Measurements from ENCODE around the gene CPB1.

CPB1 gene

DNA sequence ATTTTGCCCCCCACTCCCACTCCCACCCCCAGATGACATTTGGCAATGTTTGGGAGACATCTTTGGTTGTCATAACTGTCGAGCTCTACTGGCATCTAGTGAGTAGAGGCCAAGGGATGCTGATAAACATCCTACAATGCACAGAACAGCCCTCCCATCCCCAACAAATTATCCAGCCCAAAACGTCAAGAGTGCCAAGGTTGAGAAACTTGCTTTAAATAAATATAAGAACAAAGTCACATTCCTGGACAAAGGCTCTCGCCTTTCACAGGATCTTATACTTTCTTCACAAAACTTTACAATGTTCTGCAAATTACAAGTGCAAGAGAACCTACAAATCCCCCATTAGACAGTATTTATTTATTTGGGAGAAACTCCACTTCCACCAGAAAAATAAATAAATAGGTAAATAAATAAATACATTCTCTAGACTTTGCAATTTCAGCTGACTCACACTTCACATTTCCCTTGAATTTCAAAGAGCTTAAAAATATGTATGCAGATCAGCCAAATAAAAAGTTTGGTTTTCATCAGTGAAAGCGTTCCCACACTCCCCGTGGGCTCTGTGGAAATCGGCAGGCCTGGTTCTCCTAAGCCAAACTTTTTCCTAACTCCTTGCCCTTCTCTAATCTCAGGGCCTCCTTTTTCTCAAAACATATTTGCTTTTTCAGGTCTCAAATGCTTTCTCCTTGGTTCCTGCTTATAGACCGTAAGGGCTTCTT is 24.8 kb downstream of the CPB1 start:
- H3K4me1 ChIP-seq (ENCODE audit: control insufficient read depth in 2 of 2, insufficient read depth in 1 of 2, low read depth in 1 of 2, low read length in 2 of 2): no peaks in the 10 kb centered on the region
- H3K9ac ChIP-seq (ENCODE audit: low read depth, low read length, poor library complexity): no peak overlapping the region
- no peak overlapping the region for H2BK120ac ChIP-seq (ENCODE audit: low read depth, low read length)
- no peaks in the 10 kb centered on the region for H3K36me3 ChIP-seq (replicated peaks in 1 of 2; ENCODE audit: control insufficient read depth in 2 of 2, insufficient read depth in 2 of 2, low read length in 2 of 2)
- H3K23ac ChIP-seq (ENCODE audit: low read depth, low read length, poor library complexity): no peak overlapping the region
- H3K4me2 ChIP-seq (ENCODE audit: insufficient read depth, low read length, poor library complexity, severe bottlenecking): no peak overlapping the region
- no peak overlapping the region for H2AFZ ChIP-seq (ENCODE audit: low read length)
- no peak overlapping the region for H3K18ac ChIP-seq (ENCODE audit: low read length)
- no peak overlapping the region for H4K91ac ChIP-seq (ENCODE audit: low read depth, low read length, poor library complexity)
- H2BK5ac ChIP-seq (ENCODE audit: low read length): no peak overlapping the region
- H2BK12ac ChIP-seq (ENCODE audit: low read length): no peak overlapping the region
- no peak overlapping the region for H3K4ac ChIP-seq (ENCODE audit: low read length)
- H3K79me1 ChIP-seq (ENCODE audit: low read depth, low read length): no peaks in the 10 kb centered on the region
- no peaks in the 10 kb centered on the region for H3K9me3 ChIP-seq (replicated peaks in 1 of 2; ENCODE audit: control insufficient read depth in 2 of 2, insufficient read depth in 1 of 2, low read depth in 1 of 2, low read length in 2 of 2)
- H3K27me3 ChIP-seq (ENCODE audit: control insufficient read depth in 3 of 3, insufficient read depth in 3 of 3, low read depth in 1 of 3, low read length in 3 of 3): no peaks in the 10 kb centered on the region
- WGBS, 2 donors (ENCODE audit: extremely low coverage in 2 of 2, insufficient read length in 2 of 2, insufficient replicate concordance in 1 of 2): no CpG with 5 or more reads among the region's 7 CpGs
- H2AK5ac ChIP-seq (ENCODE audit: low read depth, low read length): no peak overlapping the region
- H3K14ac ChIP-seq (ENCODE audit: low read length): no peak overlapping the region
- H3K4me3 ChIP-seq (ENCODE audit: low read length in 2 of 2): no peak overlapping the region
- DNase-seq (ENCODE audit: low spot score): no peak
- H3K27ac ChIP-seq (replicated peaks; ENCODE audit: low read length): no peak overlapping the region
- no peak overlapping the region for H2BK15ac ChIP-seq (ENCODE audit: low read length)
- no peak overlapping the region for H4K8ac ChIP-seq (ENCODE audit: low read depth, low read length)

DNA sequence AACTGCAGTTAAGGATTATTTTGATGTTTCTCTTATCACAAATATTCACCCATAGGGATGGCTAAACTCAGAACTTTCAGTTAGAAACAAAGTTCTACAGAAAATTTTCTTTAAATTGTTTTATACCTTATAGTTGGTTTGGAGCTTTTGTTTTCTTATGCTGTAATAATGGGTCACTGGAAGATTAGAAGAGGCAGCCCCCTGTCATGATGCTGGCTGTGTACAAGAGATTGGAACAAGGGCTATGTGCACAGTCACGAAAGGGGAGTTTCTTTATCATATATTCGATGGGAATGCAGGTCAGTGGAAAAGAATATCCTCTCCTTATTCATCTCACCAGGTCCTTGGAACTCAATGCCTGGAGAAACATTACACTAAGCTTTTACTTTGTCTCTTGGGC is 25.5 kb downstream of the CPB1 start:
- Histone ChIP-seq H3K23ac (ENCODE audit: low read depth, low read length, poor library complexity) (no peak overlapping the region), H4K91ac (ENCODE audit: low read depth, low read length, poor library complexity) (no peak overlapping the region), H3K9me3 (replicated peaks in 1 of 2; ENCODE audit: control insufficient read depth in 2 of 2, insufficient read depth in 1 of 2, low read depth in 1 of 2, low read length in 2 of 2) (no peaks in the 10 kb centered on the region), H3K9ac (ENCODE audit: low read depth, low read length, poor library complexity) (no peak overlapping the region), H3K18ac (ENCODE audit: low read length) (no peak overlapping the region), H3K36me3 (replicated peaks in 1 of 2; ENCODE audit: control insufficient read depth in 2 of 2, insufficient read depth in 2 of 2, low read length in 2 of 2) (no peaks in the 10 kb centered on the region), H3K79me1 (ENCODE audit: low read depth, low read length) (no peaks in the 10 kb centered on the region), H2AFZ (ENCODE audit: low read length) (peak overlapping the region; percentile 66), H3K4me2 (ENCODE audit: insufficient read depth, low read length, poor library complexity, severe bottlenecking) (no peak overlapping the region), H3K14ac (ENCODE audit: low read length) (no peak overlapping the region), H4K8ac (ENCODE audit: low read depth, low read length) (no peak overlapping the region), H2AK5ac (ENCODE audit: low read depth, low read length) (no peak overlapping the region), H3K4ac (ENCODE audit: low read length) (no peak overlapping the region), H3K27ac (replicated peaks; ENCODE audit: low read length) (no peak overlapping the region), H2BK15ac (ENCODE audit: low read length) (no peak overlapping the region), H2BK120ac (ENCODE audit: low read depth, low read length) (no peak overlapping the region), H2BK5ac (ENCODE audit: low read length) (no peak overlapping the region), H3K27me3 (ENCODE audit: control insufficient read depth in 3 of 3, insufficient read depth in 3 of 3, low read depth in 1 of 3, low read length in 3 of 3) (no peaks in the 10 kb centered on the region), H3K4me3 (ENCODE audit: low read length in 2 of 2) (no peak overlapping the region), H2BK12ac (ENCODE audit: low read length) (no peak overlapping the region), H3K4me1 (ENCODE audit: control insufficient read depth in 2 of 2, insufficient read depth in 1 of 2, low read depth in 1 of 2, low read length in 2 of 2) (no peaks in the 10 kb centered on the region)
- no peak for DNase-seq (ENCODE audit: low spot score)
- no CpG with 5 or more reads among the region's 2 CpGs for WGBS, 2 donors (ENCODE audit: extremely low coverage in 2 of 2, insufficient read length in 2 of 2, insufficient replicate concordance in 1 of 2)

DNA sequence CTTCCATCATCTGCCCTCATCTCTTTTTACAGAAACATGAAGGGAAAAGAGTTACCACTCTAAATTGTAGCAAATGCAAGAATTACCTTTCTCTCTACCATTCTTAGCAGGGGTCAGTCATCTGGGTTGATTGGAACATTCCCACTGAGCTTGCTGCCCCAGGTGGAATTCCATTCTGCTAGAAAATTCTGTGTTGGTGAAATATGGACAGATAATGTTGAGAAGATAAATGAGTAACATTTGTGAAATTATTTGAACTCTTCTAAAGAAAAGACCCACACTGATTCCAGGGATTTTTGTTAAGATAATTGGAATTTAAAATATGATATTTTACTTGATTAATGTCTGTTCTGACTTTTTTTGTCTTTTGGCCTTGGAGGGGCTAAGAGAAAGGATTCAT is 26.4 kb downstream of the CPB1 start:
- Histone ChIP-seq H3K27ac (replicated peaks; ENCODE audit: low read length) (no peak overlapping the region), H3K4me1 (ENCODE audit: control insufficient read depth in 2 of 2, insufficient read depth in 1 of 2, low read depth in 1 of 2, low read length in 2 of 2) (no peaks in the 10 kb centered on the region), H2BK12ac (ENCODE audit: low read length) (no peak overlapping the region), H4K8ac (ENCODE audit: low read depth, low read length) (no peak overlapping the region), H2AK5ac (ENCODE audit: low read depth, low read length) (no peak overlapping the region), H3K23ac (ENCODE audit: low read depth, low read length, poor library complexity) (no peak overlapping the region), H2BK15ac (ENCODE audit: low read length) (no peak overlapping the region), H2BK5ac (ENCODE audit: low read length) (no peak overlapping the region), H3K9ac (ENCODE audit: low read depth, low read length, poor library complexity) (no peak overlapping the region), H3K14ac (ENCODE audit: low read length) (no peak overlapping the region), H3K27me3 (ENCODE audit: control insufficient read depth in 3 of 3, insufficient read depth in 3 of 3, low read depth in 1 of 3, low read length in 3 of 3) (no peaks in the 10 kb centered on the region), H3K36me3 (replicated peaks in 1 of 2; ENCODE audit: control insufficient read depth in 2 of 2, insufficient read depth in 2 of 2, low read length in 2 of 2) (no peaks in the 10 kb centered on the region), H3K4ac (ENCODE audit: low read length) (no peak overlapping the region), H2BK120ac (ENCODE audit: low read depth, low read length) (no peak overlapping the region), H3K18ac (ENCODE audit: low read length) (no peak overlapping the region), H3K4me3 (ENCODE audit: low read length in 2 of 2) (no peak overlapping the region), H3K79me1 (ENCODE audit: low read depth, low read length) (no peaks in the 10 kb centered on the region), H2AFZ (ENCODE audit: low read length) (no peak overlapping the region), H3K4me2 (ENCODE audit: insufficient read depth, low read length, poor library complexity, severe bottlenecking) (no peak overlapping the region), H4K91ac (ENCODE audit: low read depth, low read length, poor library complexity) (no peak overlapping the region), H3K9me3 (replicated peaks in 1 of 2; ENCODE audit: control insufficient read depth in 2 of 2, insufficient read depth in 1 of 2, low read depth in 1 of 2, low read length in 2 of 2) (no peaks in the 10 kb centered on the region)
- no peak for DNase-seq (ENCODE audit: low spot score)

- no peak for DNase-seq (ENCODE audit: low spot score)
- Histone ChIP-seq H4K8ac (ENCODE audit: low read depth, low read length) (no peak overlapping the region), H2BK5ac (ENCODE audit: low read length) (no peak overlapping the region), H3K27ac (replicated peaks; ENCODE audit: low read length) (no peak overlapping the region), H3K36me3 (replicated peaks in 1 of 2; ENCODE audit: control insufficient read depth in 2 of 2, insufficient read depth in 2 of 2, low read length in 2 of 2) (no peaks in the 10 kb centered on the region), H3K4me1 (ENCODE audit: control insufficient read depth in 2 of 2, insufficient read depth in 1 of 2, low read depth in 1 of 2, low read length in 2 of 2) (no peaks in the 10 kb centered on the region), H3K23ac (ENCODE audit: low read depth, low read length, poor library complexity) (no peak overlapping the region), H3K9ac (ENCODE audit: low read depth, low read length, poor library complexity) (no peak overlapping the region), H3K4me2 (ENCODE audit: insufficient read depth, low read length, poor library complexity, severe bottlenecking) (no peak overlapping the region), H2BK15ac (ENCODE audit: low read length) (no peak overlapping the region), H3K4ac (ENCODE audit: low read length) (no peak overlapping the region), H2AK5ac (ENCODE audit: low read depth, low read length) (no peak overlapping the region), H3K9me3 (replicated peaks in 1 of 2; ENCODE audit: control insufficient read depth in 2 of 2, insufficient read depth in 1 of 2, low read depth in 1 of 2, low read length in 2 of 2) (no peaks in the 10 kb centered on the region), H3K79me1 (ENCODE audit: low read depth, low read length) (no peaks in the 10 kb centered on the region), H4K91ac (ENCODE audit: low read depth, low read length, poor library complexity) (no peak overlapping the region), H2AFZ (ENCODE audit: low read length) (no peak overlapping the region), H3K4me3 (ENCODE audit: low read length in 2 of 2) (no peak overlapping the region), H2BK120ac (ENCODE audit: low read depth, low read length) (no peak overlapping the region), H2BK12ac (ENCODE audit: low read length) (no peak overlapping the region), H3K18ac (ENCODE audit: low read length) (no peak overlapping the region), H3K27me3 (ENCODE audit: control insufficient read depth in 3 of 3, insufficient read depth in 3 of 3, low read depth in 1 of 3, low read length in 3 of 3) (no peaks in the 10 kb centered on the region), H3K14ac (ENCODE audit: low read length) (no peak overlapping the region)
- no CpG with 5 or more reads among the region's 3 CpGs for WGBS, 2 donors (ENCODE audit: extremely low coverage in 2 of 2, insufficient read length in 2 of 2, insufficient replicate concordance in 1 of 2)
Observed at GRCh38 chr3:148856384-148856783, 28.8 kb downstream of the CPB1 start.

All from neuronal stem cell (in vitro differentiated cells).